Measurements from ENCODE around the gene MPP4. TPM values are rescaled to one million over a fixed set of nuclear protein-coding genes. Genes with fewer than 3 reads are reported as not detected.
"Not testable (repeated sequence)": the region's sequence is repeated elsewhere in the genome, so short reads cannot be mapped to it uniquely, and the experiment has no call there.

The MPP4 gene
- total RNA-seq, 1 experiment from 2014 or later: not detected

- no peak for DNase-seq (ENCODE audit: low spot score)
These were observed 24.9 kb downstream of the MPP4 start for GRCh38 chr2:201673546-201673945.

GRCh38 chr2:201671205-201671604 lies 27.2 kb downstream of the MPP4 start:
- DNase-seq (ENCODE audit: low spot score): not testable (repeated sequence)

- no peak for DNase-seq (ENCODE audit: low spot score)
These were observed 28.6 kb downstream of the MPP4 start for GRCh38 chr2:201669865-201670264.

GRCh38 chr2:201668402-201668910 lies 30.0 kb downstream of the MPP4 start:
- no peak for DNase-seq (ENCODE audit: low spot score)

GRCh38 chr2:201664334-201664733 lies 34.1 kb downstream of the MPP4 start:
- DNase-seq (ENCODE audit: low spot score): no peak

- DNase-seq (ENCODE audit: low spot score): no peak
These were observed 37.1 kb downstream of the MPP4 start for GRCh38 chr2:201661366-201661765.

- no peak for DNase-seq (ENCODE audit: low spot score)
These were observed 38.0 kb downstream of the MPP4 start for GRCh38 chr2:201660293-201660895.

- no peak for DNase-seq (ENCODE audit: low spot score)
These were observed 41.7 kb downstream of the MPP4 start for GRCh38 chr2:201656740-201657139.

GRCh38 chr2:201656102-201656501 lies 42.3 kb downstream of the MPP4 start:
- no peak for DNase-seq (ENCODE audit: low spot score)

GRCh38 chr2:201654616-201655384 lies 43.6 kb downstream of the MPP4 start:
- DNase-seq (ENCODE audit: low spot score): no peak

- no peak for DNase-seq (ENCODE audit: low spot score)
These were observed 45.2 kb downstream of the MPP4 start for GRCh38 chr2:201653221-201653620.

- DNase-seq (ENCODE audit: low spot score): no peak
These were observed 49.0 kb downstream of the MPP4 start for GRCh38 chr2:201649442-201649841.

GRCh38 chr2:201647431-201647830 lies 51.0 kb downstream of the MPP4 start:
- DNase-seq (ENCODE audit: low spot score): no peak

- DNase-seq (ENCODE audit: low spot score): no peak
These were observed 54.4 kb downstream of the MPP4 start for GRCh38 chr2:201644001-201644400.

- peak; percentile 22 for DNase-seq (ENCODE audit: low spot score)
These were observed 55.1 kb downstream of the MPP4 start, which contains the start of gene TMEM237 for GRCh38 chr2:201643216-201643890. Gene TMEM237, minus strand, starts transcription at chr2:201643503. Its CDS starts 103 bp downstream, at chr2:201643400.

GRCh38 chr2:201642579-201643215 lies 55.7 kb downstream of the MPP4 start:
- DNase-seq (ENCODE audit: low spot score): peak; percentile 85

GRCh38 chr2:201642086-201642578 lies 56.3 kb downstream of the MPP4 start:
- no peak for DNase-seq (ENCODE audit: low spot score)

- DNase-seq (ENCODE audit: low spot score): no peak
These were observed 59.2 kb downstream of the MPP4 start for GRCh38 chr2:201639205-201639604.

GRCh38 chr2:201638326-201638725 lies 60.1 kb downstream of the MPP4 start:
- DNase-seq (ENCODE audit: low spot score): no peak

- DNase-seq (ENCODE audit: low spot score): no peak
These were observed 64.7 kb downstream of the MPP4 start for GRCh38 chr2:201633661-201634249.

- no peak for DNase-seq (ENCODE audit: low spot score)
These were observed 67.4 kb downstream of the MPP4 start for GRCh38 chr2:201631041-201631440.

All from HT-29 (cell line).